ENCODE data around the gene TMEM208. TPM values are rescaled to one million over a fixed set of nuclear protein-coding genes. Genes with fewer than 3 reads are reported as not detected.

TMEM208 gene
- total and polyA plus RNA-seq, 4 donors = 22.3 to 140 (median 70.2) TPM

DNA sequence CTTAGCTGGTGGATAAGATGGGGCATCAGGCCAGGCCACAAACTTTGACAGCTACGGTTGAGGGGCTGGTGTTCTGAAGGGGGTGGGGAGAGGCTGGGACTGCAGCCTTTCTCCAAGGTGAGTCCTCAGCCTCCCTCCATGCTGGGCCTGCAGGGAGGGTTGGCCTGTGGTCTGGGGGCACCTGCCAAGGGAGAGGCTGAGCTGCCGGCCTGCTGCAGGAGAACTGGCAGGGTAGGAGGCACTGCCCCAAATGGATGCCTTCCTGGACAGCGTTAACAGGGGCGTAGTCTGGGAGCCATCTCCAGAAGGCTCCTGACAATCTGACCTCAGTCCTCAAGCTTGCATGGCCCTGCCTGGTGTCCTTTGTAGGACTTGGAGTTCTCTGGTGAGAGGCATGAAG is 22.9 kb upstream of the TMEM208 start:
- no peak overlapping the region for H3K27ac ChIP-seq (ENCODE audit: low read depth in 1 of 2, low read length in 2 of 2)
- no peaks in the 10 kb centered on the region for H3K9me3 ChIP-seq (ENCODE audit: control insufficient read depth in 4 of 4, low read length in 3 of 4)
- H3K36me3 ChIP-seq (ENCODE audit: control insufficient read depth in 4 of 4, insufficient read depth in 3 of 4, low read depth in 1 of 4, low read length in 3 of 4) = peaks cover 2 to 27% (median 8%) of the 10 kb centered on the region in 4 donors
- peaks cover 2 to 8% (median 4%) of the 10 kb centered on the region in 4 donors for H3K4me1 ChIP-seq (ENCODE audit: control insufficient read depth in 4 of 4, insufficient read depth in 4 of 4, low read length in 3 of 4)
- H3K9ac ChIP-seq (ENCODE audit: low read depth in 1 of 2, low read length in 2 of 2) = no peak overlapping the region
- H3K4me3 ChIP-seq (ENCODE audit: low read depth in 1 of 3, low read length in 3 of 3) = no peak overlapping the region
- no peaks in the 10 kb centered on the region for H3K27me3 ChIP-seq (ENCODE audit: control insufficient read depth in 4 of 4, insufficient read depth in 4 of 4, low read length in 3 of 4)
- TF ChIP-seq TAF1 (conservative IDR thresholded peaks at IDR 0.05) (no peak), GABPA (IDR thresholded peaks at IDR 0.05 in 1 of 2, conservative IDR thresholded peaks at IDR 0.05 in 1 of 2) (no peak), JUND (IDR thresholded peaks at IDR 0.05) (no peak), HNF4A (conservative IDR thresholded peaks at IDR 0.05) (no peak), RAD21 (IDR thresholded peaks at IDR 0.05) (no peak), RXRA (IDR thresholded peaks at IDR 0.05) (no peak), FOXA2 (IDR thresholded peaks at IDR 0.05) (no peak), YY1 (IDR thresholded peaks at IDR 0.05) (no peak), EGR1 (IDR thresholded peaks at IDR 0.05; ENCODE audit: low read depth in 2 of 2) (no peak), FOXA1 (IDR thresholded peaks at IDR 0.05) (no peak), NR2F2 (IDR thresholded peaks at IDR 0.05) (no peak), HNF4G (IDR thresholded peaks at IDR 0.05) (no peak), SP1 (IDR thresholded peaks at IDR 0.05) (no peak)
- TF ChIP-seq, protein P1, sequence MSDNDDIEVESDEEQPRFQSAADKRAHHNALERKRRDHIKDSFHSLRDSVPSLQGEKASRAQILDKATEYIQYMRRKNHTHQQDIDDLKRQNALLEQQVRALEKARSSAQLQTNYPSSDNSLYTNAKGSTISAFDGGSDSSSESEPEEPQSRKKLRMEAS (IDR thresholded peaks at IDR 0.05) = no peak
- TF ChIP-seq, protein P2, sequence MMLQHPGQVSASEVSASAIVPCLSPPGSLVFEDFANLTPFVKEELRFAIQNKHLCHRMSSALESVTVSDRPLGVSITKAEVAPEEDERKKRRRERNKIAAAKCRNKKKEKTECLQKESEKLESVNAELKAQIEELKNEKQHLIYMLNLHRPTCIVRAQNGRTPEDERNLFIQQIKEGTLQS (IDR thresholded peaks at IDR 0.05) = no peak
- TF ChIP-seq, protein P3, sequence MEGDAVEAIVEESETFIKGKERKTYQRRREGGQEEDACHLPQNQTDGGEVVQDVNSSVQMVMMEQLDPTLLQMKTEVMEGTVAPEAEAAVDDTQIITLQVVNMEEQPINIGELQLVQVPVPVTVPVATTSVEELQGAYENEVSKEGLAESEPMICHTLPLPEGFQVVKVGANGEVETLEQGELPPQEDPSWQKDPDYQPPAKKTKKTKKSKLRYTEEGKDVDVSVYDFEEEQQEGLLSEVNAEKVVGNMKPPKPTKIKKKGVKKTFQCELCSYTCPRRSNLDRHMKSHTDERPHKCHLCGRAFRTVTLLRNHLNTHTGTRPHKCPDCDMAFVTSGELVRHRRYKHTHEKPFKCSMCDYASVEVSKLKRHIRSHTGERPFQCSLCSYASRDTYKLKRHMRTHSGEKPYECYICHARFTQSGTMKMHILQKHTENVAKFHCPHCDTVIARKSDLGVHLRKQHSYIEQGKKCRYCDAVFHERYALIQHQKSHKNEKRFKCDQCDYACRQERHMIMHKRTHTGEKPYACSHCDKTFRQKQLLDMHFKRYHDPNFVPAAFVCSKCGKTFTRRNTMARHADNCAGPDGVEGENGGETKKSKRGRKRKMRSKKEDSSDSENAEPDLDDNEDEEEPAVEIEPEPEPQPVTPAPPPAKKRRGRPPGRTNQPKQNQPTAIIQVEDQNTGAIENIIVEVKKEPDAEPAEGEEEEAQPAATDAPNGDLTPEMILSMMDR (IDR thresholded peaks at IDR 0.05; ENCODE audit: low read depth, low read length, missing input control) = no peak
- TF ChIP-seq, protein P4, sequence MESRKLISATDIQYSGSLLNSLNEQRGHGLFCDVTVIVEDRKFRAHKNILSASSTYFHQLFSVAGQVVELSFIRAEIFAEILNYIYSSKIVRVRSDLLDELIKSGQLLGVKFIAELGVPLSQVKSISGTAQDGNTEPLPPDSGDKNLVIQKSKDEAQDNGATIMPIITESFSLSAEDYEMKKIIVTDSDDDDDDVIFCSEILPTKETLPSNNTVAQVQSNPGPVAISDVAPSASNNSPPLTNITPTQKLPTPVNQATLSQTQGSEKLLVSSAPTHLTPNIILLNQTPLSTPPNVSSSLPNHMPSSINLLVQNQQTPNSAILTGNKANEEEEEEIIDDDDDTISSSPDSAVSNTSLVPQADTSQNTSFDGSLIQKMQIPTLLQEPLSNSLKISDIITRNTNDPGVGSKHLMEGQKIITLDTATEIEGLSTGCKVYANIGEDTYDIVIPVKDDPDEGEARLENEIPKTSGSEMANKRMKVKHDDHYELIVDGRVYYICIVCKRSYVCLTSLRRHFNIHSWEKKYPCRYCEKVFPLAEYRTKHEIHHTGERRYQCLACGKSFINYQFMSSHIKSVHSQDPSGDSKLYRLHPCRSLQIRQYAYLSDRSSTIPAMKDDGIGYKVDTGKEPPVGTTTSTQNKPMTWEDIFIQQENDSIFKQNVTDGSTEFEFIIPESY (IDR thresholded peaks at IDR 0.05) = no peak
- TF ChIP-seq, protein P5, sequence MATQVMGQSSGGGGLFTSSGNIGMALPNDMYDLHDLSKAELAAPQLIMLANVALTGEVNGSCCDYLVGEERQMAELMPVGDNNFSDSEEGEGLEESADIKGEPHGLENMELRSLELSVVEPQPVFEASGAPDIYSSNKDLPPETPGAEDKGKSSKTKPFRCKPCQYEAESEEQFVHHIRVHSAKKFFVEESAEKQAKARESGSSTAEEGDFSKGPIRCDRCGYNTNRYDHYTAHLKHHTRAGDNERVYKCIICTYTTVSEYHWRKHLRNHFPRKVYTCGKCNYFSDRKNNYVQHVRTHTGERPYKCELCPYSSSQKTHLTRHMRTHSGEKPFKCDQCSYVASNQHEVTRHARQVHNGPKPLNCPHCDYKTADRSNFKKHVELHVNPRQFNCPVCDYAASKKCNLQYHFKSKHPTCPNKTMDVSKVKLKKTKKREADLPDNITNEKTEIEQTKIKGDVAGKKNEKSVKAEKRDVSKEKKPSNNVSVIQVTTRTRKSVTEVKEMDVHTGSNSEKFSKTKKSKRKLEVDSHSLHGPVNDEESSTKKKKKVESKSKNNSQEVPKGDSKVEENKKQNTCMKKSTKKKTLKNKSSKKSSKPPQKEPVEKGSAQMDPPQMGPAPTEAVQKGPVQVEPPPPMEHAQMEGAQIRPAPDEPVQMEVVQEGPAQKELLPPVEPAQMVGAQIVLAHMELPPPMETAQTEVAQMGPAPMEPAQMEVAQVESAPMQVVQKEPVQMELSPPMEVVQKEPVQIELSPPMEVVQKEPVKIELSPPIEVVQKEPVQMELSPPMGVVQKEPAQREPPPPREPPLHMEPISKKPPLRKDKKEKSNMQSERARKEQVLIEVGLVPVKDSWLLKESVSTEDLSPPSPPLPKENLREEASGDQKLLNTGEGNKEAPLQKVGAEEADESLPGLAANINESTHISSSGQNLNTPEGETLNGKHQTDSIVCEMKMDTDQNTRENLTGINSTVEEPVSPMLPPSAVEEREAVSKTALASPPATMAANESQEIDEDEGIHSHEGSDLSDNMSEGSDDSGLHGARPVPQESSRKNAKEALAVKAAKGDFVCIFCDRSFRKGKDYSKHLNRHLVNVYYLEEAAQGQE (IDR thresholded peaks at IDR 0.05) = no peak
- 90% methylated on average over 4 of the region's 4 CpGs for WGBS
- no peak for DNase-seq (ENCODE audit: low spot score)
